Measurements from ENCODE around the gene SPATA13.

DNA sequence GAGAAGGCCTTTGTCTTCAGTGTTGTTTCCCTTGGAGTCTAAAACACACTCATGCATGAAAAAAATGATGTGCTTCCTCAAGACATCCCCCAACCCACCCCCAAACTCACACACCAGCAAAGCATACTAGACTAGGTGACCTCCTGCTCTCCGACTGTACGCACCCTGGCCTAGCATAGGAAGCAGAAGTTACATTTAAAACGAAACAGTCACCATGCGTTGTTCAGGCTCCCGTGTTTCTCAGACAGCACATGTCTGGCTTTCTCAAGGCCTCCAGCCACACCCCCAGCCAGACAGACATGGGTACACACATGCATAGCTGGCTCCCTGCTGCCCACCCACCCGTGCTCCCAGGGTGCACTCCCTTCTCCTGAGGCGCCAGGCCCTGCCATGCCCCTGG is 120.2 kb downstream of the SPATA13 start:
- TF ChIP-seq CTCF (conservative IDR thresholded peaks at IDR 0.05 in 1 of 2, IDR thresholded peaks at IDR 0.05 in 1 of 2; ENCODE audit: extremely low read depth in 1 of 2, insufficient read depth in 1 of 2, low read depth in 1 of 2, low read length in 2 of 2) (no peak), EZH2 (IDR thresholded peaks at IDR 0.05; ENCODE audit: borderline replicate concordance, low read length) (no peak)
